Transverse colon (tissue), 4 donors: ENCODE measurements around the gene EFCAB8. TPM values are rescaled to one million over a fixed set of nuclear protein-coding genes. Genes with fewer than 3 reads are reported as not detected.

Source experiments
- DNase-seq: peaks from one replicate; pipeline ENCODE4 v3.0.0-alpha.2; 2019
- H3K27ac ChIP-seq, 4 donors: fragments of 200-600 bp; sonication (generic); 2 replicates each; pipeline ENCODE4 v1.5.1; 2016 to 2018; ENCODE audit warnings: inconsistent platforms in 4 of 4
- H3K27me3 ChIP-seq: fragments of 200-600 bp; sonication (generic); 2 replicates; pipeline ENCODE4 v1.5.1; 2017; ENCODE audit warnings: inconsistent platforms
- H3K36me3 ChIP-seq, 4 donors: fragments of 200-600 bp; sonication (generic); 2 replicates each; pipeline ENCODE4 v1.5.1; 2017 to 2019; ENCODE audit warnings: inconsistent platforms in 4 of 4
- H3K4me1 ChIP-seq, 4 donors: fragments of 200-600 bp; sonication (generic); 2 replicates each; pipeline ENCODE4 v1.5.1; 2017 to 2020; ENCODE audit warnings: inconsistent platforms in 4 of 4
- H3K4me3 ChIP-seq, 4 donors: fragments of 200-600 bp; sonication (generic); 1 replicate in 1 of 4; 2 replicates in 3 of 4; pipeline versions ENCODE4 v1.5.1 to v1.6.1; 2017 to 2019; ENCODE audit warnings: inconsistent platforms in 4 of 4
- H3K9me3 ChIP-seq, 2 donors: fragments of 200-600 bp; sonication (generic); 2 replicates each; pipeline ENCODE4 v1.5.1; 2017 to 2019; ENCODE audit warnings: inconsistent platforms in 2 of 2
- EP300 ChIP-seq: sonication (generic); formaldehyde crosslinking; IDR thresholded peaks from one replicate; pipeline ENCODE4 v1.6.1; 2017; ENCODE audit warnings: antibody characterized with exemption, low read depth
- POLR2A ChIP-seq: fragments of 450-650 bp; IDR thresholded peaks from one replicate; pipeline ENCODE4 v1.6.1; 2016; ENCODE audit warnings: antibody characterized with exemption, mild to moderate bottlenecking, moderate library complexity
- POLR2AphosphoS5 ChIP-seq, 3 donors: sonication (generic); formaldehyde crosslinking; IDR thresholded peaks; one replicate each; pipeline ENCODE4 v1.6.1; 2016; ENCODE audit warnings: antibody characterized with exemption in 3 of 3
- WGBS, 2 donors: methylation state at CpG; one replicate each; pipeline ENCODE4 v1.1.5; 2018; ENCODE audit warnings: low coverage in 1 of 2; 5-methylcytosine and 5-hydroxymethylcytosine counted together
- in situ Hi-C, 4 donors: fragments of 200-750 bp; cut with MboI; loops; one replicate each; pipeline versions ENCODE4 v1.15.0 to v1.15.1; 2017; ENCODE audit warnings: low sequenced_read_pairs in 3 of 4, low pct_ligation_motif_present in 1 of 4, low pct_unique_long_range_greater_than_20kb in 1 of 4
- intact Hi-C: fragments of 100-400 bp; cut with DNase I; formaldehyde crosslinking; loops from one replicate; pipeline ENCODE4 v1.15.1; 2023; ENCODE audit warnings: low total_unique reads
- total RNA-seq, 4 donors: library from RNA; depleted of rRNA; stranded (reverse); fragments of >200 nt; gene quantifications; one replicate each; pipeline ENCODE4 v1.1.0, GENCODE V29; 2016
- TF ChIP-seq, protein P1 (sequence below), 5 experiments: fragments of 200-600 bp in 3 of 5; fragments of 450-650 bp in 2 of 5; sonication (generic) in 3 of 5; IDR thresholded peaks; 1 replicate in 2 of 5; 2 replicates in 3 of 5; pipeline ENCODE4 v1.5.1; 2016 to 2017; ENCODE audit warnings: antibody characterized with exemption in 5 of 5, inconsistent platforms in 3 of 5, mild to moderate bottlenecking in 2 of 5, moderate library complexity in 1 of 5

Gene EFCAB8
- total RNA-seq, 4 donors from 2014 or later: 0.14 TPM; not detected in 3

DNA sequence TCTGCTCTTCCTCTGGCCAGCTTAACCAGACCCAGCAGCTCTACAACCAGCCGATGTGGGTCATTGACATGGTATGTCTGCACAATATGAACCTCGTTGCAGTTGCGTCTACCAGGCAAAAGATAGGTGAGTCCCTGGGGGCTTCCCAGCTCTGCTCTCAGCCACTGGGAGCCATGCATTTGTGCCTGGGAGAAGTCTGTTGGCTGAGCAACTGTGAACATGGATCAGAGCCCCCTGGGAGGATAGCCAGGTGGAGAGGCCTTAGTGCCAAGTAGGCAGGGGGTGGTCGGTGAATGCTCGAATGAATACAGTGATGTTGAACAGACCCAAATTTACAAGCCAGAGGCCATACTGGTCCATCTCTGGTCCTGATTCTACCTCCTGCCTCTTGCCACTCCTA lies 30.6 kb downstream of the EFCAB8 start:
- no peak overlapping the region for H3K27ac ChIP-seq
- no peaks in the 10 kb centered on the region for H3K36me3 ChIP-seq
- TF ChIP-seq, protein P1, sequence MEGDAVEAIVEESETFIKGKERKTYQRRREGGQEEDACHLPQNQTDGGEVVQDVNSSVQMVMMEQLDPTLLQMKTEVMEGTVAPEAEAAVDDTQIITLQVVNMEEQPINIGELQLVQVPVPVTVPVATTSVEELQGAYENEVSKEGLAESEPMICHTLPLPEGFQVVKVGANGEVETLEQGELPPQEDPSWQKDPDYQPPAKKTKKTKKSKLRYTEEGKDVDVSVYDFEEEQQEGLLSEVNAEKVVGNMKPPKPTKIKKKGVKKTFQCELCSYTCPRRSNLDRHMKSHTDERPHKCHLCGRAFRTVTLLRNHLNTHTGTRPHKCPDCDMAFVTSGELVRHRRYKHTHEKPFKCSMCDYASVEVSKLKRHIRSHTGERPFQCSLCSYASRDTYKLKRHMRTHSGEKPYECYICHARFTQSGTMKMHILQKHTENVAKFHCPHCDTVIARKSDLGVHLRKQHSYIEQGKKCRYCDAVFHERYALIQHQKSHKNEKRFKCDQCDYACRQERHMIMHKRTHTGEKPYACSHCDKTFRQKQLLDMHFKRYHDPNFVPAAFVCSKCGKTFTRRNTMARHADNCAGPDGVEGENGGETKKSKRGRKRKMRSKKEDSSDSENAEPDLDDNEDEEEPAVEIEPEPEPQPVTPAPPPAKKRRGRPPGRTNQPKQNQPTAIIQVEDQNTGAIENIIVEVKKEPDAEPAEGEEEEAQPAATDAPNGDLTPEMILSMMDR (IDR thresholded peaks at IDR 0.05): no peak
- TF ChIP-seq EP300 (no peak), POLR2AphosphoS5 (IDR thresholded peaks at IDR 0.05) (no peak), POLR2A (no peak)
- H3K9me3 ChIP-seq: no peaks in the 10 kb centered on the region
- in situ Hi-C loops: no loop called here
- no peak overlapping the region for H3K4me3 ChIP-seq
- no peaks in the 10 kb centered on the region for H3K4me1 ChIP-seq
- no peak for DNase-seq
- intact Hi-C loops: no loop called here
- no peaks in the 10 kb centered on the region for H3K27me3 ChIP-seq
- WGBS, 2 donors: 70 to 73% methylated on average over 2 to 5 of the region's 5 CpGs

DNA sequence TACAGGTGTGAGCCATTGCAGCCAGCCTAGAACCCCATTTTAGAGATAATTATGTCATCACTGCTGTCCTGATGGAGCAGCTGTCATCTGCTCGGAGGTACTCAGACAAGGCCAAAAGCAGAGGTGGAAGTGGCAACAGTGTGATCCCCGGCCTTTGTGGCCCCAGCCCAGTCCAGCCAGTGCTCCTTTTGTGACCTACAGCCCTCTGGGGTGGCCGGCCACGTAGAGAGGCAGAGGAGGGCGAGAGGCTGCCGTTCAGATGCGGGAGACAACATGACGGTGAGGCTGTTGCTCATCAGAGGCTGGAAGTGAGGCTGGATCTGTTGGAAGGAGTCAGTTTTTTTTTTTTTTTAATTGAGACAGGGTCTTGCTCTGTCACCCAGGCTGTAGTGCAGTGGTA lies 32.8 kb downstream of the EFCAB8 start:
- Histone ChIP-seq H3K4me1 (no peaks in the 10 kb centered on the region), H3K4me3 (no peak overlapping the region), H3K27me3 (no peaks in the 10 kb centered on the region), H3K27ac (no peak overlapping the region), H3K36me3 (no peaks in the 10 kb centered on the region), H3K9me3 (no peaks in the 10 kb centered on the region)
- TF ChIP-seq POLR2A (no peak), EP300 (no peak), POLR2AphosphoS5 (IDR thresholded peaks at IDR 0.05) (no peak)
- TF ChIP-seq, protein P1 (IDR thresholded peaks at IDR 0.05): no peak
- intact Hi-C loops: no loop called here
- in situ Hi-C loops: loop anchor here in 1 of 4 donors (10.0 kb wide), 1 partner anchor 403 kb away; no protein-coding TSS in a partner anchor
- WGBS, 2 donors: 86% methylated on average over 8 of the region's 8 CpGs; no CpG with 5 or more reads in 1 of the 2 donors
- no peak for DNase-seq

DNA sequence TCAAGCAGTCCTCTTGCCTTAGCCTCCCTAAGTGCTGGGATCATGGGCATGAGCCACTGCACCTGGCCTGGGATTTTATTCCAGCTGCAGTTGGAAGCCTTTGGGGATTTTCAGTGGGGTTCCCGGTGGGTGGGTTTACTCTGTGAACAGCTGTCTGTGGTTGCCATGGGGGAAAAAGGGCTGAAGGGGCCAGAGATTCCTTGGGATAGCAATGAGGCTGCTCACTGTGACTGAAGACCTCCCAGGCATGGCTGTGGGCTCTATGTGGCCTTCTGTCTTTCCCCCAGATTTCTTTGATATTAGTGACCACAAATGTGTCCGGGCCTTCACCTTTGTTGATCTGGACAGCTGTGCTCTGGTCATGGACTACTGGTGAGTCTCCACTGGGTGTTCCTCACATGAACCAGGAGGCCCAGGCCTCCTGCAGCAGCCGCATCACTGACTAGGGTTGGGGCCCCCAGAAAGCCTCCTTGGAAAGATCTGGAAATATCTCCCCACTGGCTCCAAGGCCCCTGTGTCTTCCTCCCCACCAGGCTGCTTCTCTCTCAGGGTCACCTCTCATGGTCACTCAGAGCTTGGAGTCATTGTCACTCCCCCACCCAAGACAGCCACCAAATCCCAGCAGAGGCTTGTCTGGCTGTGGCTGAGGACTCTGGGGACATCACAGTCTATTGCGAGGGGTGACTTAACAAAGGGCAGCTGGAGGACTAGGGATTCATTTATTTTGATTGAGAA lies 33.4 kb downstream of the EFCAB8 start:
- Histone ChIP-seq H3K4me1 (no peaks in the 10 kb centered on the region), H3K36me3 (no peaks in the 10 kb centered on the region), H3K27ac (no peak overlapping the region), H3K9me3 (no peaks in the 10 kb centered on the region), H3K27me3 (no peaks in the 10 kb centered on the region), H3K4me3 (no peak overlapping the region)
- 84 to 90% methylated on average over 2 to 4 of the region's 4 CpGs for WGBS, 2 donors
- intact Hi-C loops: no loop called here
- no peak for DNase-seq
- in situ Hi-C loops: loop anchor here in 1 of 4 donors (10.0 kb wide), 1 partner anchor 403 kb away; no protein-coding TSS in a partner anchor
- TF ChIP-seq POLR2AphosphoS5 (IDR thresholded peaks at IDR 0.05): no peak
- TF ChIP-seq, protein P1 (IDR thresholded peaks at IDR 0.05): no peak
- TF ChIP-seq EP300: no peak
- no peak for TF ChIP-seq POLR2A

DNA sequence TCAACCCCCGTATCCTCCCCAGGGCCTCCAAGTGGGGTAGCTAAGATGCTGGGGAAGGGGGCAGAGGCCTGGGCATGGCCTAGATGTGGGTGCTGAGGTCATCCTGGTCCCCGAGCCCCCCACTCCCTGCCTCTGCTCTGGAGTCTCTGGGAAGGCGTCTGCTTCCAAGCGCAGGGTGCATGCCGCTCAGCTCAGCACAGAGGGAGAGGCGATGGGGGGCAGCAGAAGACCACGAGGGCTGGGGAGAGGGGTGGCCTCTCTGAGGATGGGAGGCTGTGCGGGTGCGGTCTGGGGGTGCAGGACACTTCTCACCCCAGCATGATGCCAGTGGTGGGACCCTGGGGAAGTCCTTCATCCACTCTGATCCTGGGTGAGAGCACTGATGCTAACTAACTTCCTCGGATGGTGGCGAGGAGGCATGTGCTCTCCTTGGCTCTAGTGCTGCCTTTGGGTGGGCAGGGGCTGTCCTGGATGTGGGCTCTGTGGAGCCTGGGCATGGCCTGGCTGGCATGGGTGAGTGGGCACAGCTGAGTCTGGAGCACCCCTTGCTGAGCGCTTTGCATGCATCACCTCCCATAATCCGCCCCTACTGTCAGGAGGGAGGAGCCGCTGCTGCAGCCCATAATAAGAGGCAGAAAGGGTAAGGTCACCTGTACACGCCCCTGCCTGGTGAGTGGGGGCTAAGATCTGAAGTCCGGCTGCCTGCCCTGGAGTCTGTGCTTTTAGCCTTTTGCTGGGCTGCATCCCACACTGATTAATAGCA lies 34.7 kb downstream of the EFCAB8 start:
- in situ Hi-C loops (loop anchor here in 1 of 4 donors (10.0 kb wide), 1 partner anchor 401 kb away; no protein-coding TSS in a partner anchor), intact Hi-C loops (no loop called here)
- Histone ChIP-seq H3K36me3 (no peaks in the 10 kb centered on the region), H3K9me3 (no peaks in the 10 kb centered on the region), H3K4me1 (no peaks in the 10 kb centered on the region), H3K4me3 (no peak overlapping the region), H3K27me3 (no peaks in the 10 kb centered on the region), H3K27ac (no peak overlapping the region)
- WGBS, 2 donors: 84% methylated on average over 5 to 16 of the region's 16 CpGs
- TF ChIP-seq POLR2A (no peak), EP300 (no peak)
- no peak for DNase-seq
